Neural progenitor cell (in vitro differentiated cells): ENCODE measurements around the gene THAP2. TPM values are rescaled to one million over a fixed set of nuclear protein-coding genes. Genes with fewer than 3 reads are reported as not detected.

Experiments used
- DNase-seq: peaks from one replicate; pipeline ENCODE4 v3.0.0-alpha.2; 2016; ENCODE audit warnings: low spot score
- H2AFZ ChIP-seq: fragments of 200-600 bp; sonication (generic); replicated peaks from 2 replicates; pipeline ENCODE4 v1.6.1; 2016; ENCODE audit warnings: antibody characterized with exemption
- H3F3A ChIP-seq: fragments of 200-600 bp; sonication (generic); 2 replicates; pipeline ENCODE4 v1.6.1; 2016; ENCODE audit warnings: antibody characterized with exemption, low read depth
- H3K27ac ChIP-seq: fragments of 200-600 bp; sonication (generic); 2 replicates; pipeline ENCODE4 v1.5.1; 2016; ENCODE audit warnings: mild to moderate bottlenecking
- H3K27me3 ChIP-seq: fragments of 200-600 bp; sonication (generic); 2 replicates; pipeline ENCODE4 v1.6.1; 2016; ENCODE audit warnings: mild to moderate bottlenecking, moderate library complexity
- H3K36me3 ChIP-seq: fragments of 200-600 bp; sonication (generic); 2 replicates; pipeline ENCODE4 v1.5.1; 2016
- H3K4me1 ChIP-seq: fragments of 200-600 bp; sonication (generic); 2 replicates; pipeline ENCODE4 v1.6.1; 2016; ENCODE audit warnings: mixed run types
- H3K4me2 ChIP-seq: fragments of 200-600 bp; sonication (generic); 2 replicates; pipeline ENCODE4 v1.6.1; 2016
- H3K4me3 ChIP-seq: fragments of 200-600 bp; sonication (generic); 2 replicates; pipeline ENCODE4 v1.5.1; 2016
- H3K79me2 ChIP-seq: fragments of 200-600 bp; sonication (generic); 2 replicates; pipeline ENCODE4 v1.6.1; 2016; ENCODE audit warnings: low read depth
- H3K9ac ChIP-seq: fragments of 200-600 bp; sonication (generic); 2 replicates; pipeline ENCODE4 v1.6.1; 2016
- H3K9me3 ChIP-seq: fragments of 200-600 bp; sonication (generic); 2 replicates; pipeline ENCODE4 v1.5.1; 2016; ENCODE audit warnings: low read depth
- H4K20me1 ChIP-seq: fragments of 200-600 bp; sonication (generic); 2 replicates; pipeline ENCODE4 v1.6.1; 2016; ENCODE audit warnings: low read depth
- H3K27ac Mint-ChIP-seq: 3 replicates; pipeline ENCODE4 v1.8.0; 2021; ENCODE audit warnings: mixed read lengths
- H3K27me3 Mint-ChIP-seq: 2 replicates; pipeline ENCODE4 v1.8.0; 2022; ENCODE audit warnings: low read depth, mild to moderate bottlenecking, inconsistent platforms, moderate library complexity, mixed read lengths; ENCODE audit not compliant: insufficient read depth
- H3K36me3 Mint-ChIP-seq: 3 replicates; pipeline ENCODE4 v1.8.0; 2021; ENCODE audit warnings: mixed read lengths
- H3K4me1 Mint-ChIP-seq: 3 replicates; pipeline ENCODE4 v1.8.0; 2021; ENCODE audit warnings: mixed read lengths
- H3K4me3 Mint-ChIP-seq: 3 replicates; pipeline ENCODE4 v1.8.0; 2021; ENCODE audit warnings: mild to moderate bottlenecking, moderate library complexity, mixed read lengths
- H3K9me3 Mint-ChIP-seq: 3 replicates; pipeline ENCODE4 v1.8.0; 2020; ENCODE audit warnings: mixed read lengths
- EZH2 ChIP-seq: fragments of 200-600 bp; sonication (generic); IDR thresholded peaks from 2 replicates; pipeline ENCODE4 v1.6.1; 2017; ENCODE audit warnings: antibody characterized with exemption, mild to moderate bottlenecking, moderate library complexity
- EZH2phosphoT487 ChIP-seq: fragments of 200-600 bp; sonication (generic); IDR thresholded peaks from 2 replicates; pipeline ENCODE4 v1.6.1; 2017; ENCODE audit warnings: antibody characterized with exemption
- small RNA-seq: library from RNA; depleted of rRNA; stranded (forward); fragments of <200 nt; gene quantifications from one replicate; pipeline ENCODE3, GENCODE V24; 2015
- total RNA-seq: library from RNA; depleted of rRNA; stranded (reverse); fragments of >200 nt; gene quantifications from 2 replicates; pipeline ENCODE4 v1.2.3, GENCODE V29; 2015; ENCODE audit warnings: low replicate concordance
- TF ChIP-seq, protein P1 (sequence below): fragments of 200-600 bp; sonication (generic); IDR thresholded peaks from 2 replicates; pipeline ENCODE4 v1.5.1; 2017; ENCODE audit warnings: antibody characterized with exemption, mild to moderate bottlenecking

THAP2 gene
- total RNA-seq, 1 donor from 2014 or later = 37.3 TPM

DNA sequence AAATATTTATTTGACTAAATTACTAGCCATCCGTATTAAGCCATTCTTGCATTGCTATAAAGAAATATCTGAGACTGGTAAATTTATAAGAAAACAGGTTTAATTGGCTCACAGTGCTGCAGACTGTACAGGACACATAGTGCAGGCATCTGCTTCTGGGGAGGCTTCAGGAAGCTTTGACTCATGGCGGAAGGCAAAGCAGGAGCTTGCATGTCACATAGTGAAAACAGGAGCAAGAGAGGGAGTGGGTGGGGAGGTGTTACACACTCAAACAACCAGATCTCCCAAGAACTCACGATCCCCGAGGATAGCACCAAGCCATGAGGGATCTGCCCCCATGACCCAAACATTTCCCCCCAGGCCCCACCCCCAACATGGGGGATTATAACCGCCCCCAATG is 63.9 kb downstream of the THAP2 start:
- Mint-ChIP-seq H3K4me3 (no peak overlapping the region), H3K9me3 (no peaks in the 10 kb centered on the region), H3K27ac (no peak overlapping the region), H3K4me1 (no peaks in the 10 kb centered on the region), H3K27me3 (no peaks in the 10 kb centered on the region), H3K36me3 (no peaks in the 10 kb centered on the region)
- H3K4me1 ChIP-seq = no peaks in the 10 kb centered on the region
- no peak overlapping the region for H3K4me3 ChIP-seq
- no peaks in the 10 kb centered on the region for H4K20me1 ChIP-seq
- no peak overlapping the region for H3K27ac ChIP-seq
- DNase-seq = no peak
- H3K4me2 ChIP-seq = no peak overlapping the region
- no peaks in the 10 kb centered on the region for H3K27me3 ChIP-seq
- no peak overlapping the region for H3K9ac ChIP-seq
- H3K79me2 ChIP-seq = no peaks in the 10 kb centered on the region
- H2AFZ ChIP-seq = no peak overlapping the region
- no peak for TF ChIP-seq EZH2phosphoT487
- TF ChIP-seq, protein P1, sequence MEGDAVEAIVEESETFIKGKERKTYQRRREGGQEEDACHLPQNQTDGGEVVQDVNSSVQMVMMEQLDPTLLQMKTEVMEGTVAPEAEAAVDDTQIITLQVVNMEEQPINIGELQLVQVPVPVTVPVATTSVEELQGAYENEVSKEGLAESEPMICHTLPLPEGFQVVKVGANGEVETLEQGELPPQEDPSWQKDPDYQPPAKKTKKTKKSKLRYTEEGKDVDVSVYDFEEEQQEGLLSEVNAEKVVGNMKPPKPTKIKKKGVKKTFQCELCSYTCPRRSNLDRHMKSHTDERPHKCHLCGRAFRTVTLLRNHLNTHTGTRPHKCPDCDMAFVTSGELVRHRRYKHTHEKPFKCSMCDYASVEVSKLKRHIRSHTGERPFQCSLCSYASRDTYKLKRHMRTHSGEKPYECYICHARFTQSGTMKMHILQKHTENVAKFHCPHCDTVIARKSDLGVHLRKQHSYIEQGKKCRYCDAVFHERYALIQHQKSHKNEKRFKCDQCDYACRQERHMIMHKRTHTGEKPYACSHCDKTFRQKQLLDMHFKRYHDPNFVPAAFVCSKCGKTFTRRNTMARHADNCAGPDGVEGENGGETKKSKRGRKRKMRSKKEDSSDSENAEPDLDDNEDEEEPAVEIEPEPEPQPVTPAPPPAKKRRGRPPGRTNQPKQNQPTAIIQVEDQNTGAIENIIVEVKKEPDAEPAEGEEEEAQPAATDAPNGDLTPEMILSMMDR = no peak
- TF ChIP-seq EZH2 = no peak
- no peaks in the 10 kb centered on the region for H3K36me3 ChIP-seq
- no peaks in the 10 kb centered on the region for H3F3A ChIP-seq
- H3K9me3 ChIP-seq = no peaks in the 10 kb centered on the region

Small RNA genes lying within 50 kb of the gene (small RNA-seq; reads per million reads assigned to genes)
- not detected for gene RF00560

Other genes starting within 250 kb of the THAP2 start
- 0.71 and 1.4 TPM in 2 replicates for gene LGR5, start 224.5 kb upstream of the THAP2 start, total RNA-seq
- 22.8 and 37.9 TPM in 2 replicates for gene ZFC3H1, start 453 bp upstream of the THAP2 start, total RNA-seq
- gene TMEM19, start 21.8 kb downstream of the THAP2 start, total RNA-seq = 9.3 and 11.0 TPM in 2 replicates
- 19.4 and 31.4 TPM in 2 replicates for gene RAB21, start 90.6 kb downstream of the THAP2 start, total RNA-seq
- 27.8 and 39.4 TPM in 2 replicates for gene TBC1D15, start 175.5 kb downstream of the THAP2 start, total RNA-seq